ENCODE data around the gene RFX7.
"Not testable (repeated sequence)": the region's sequence is repeated elsewhere in the genome, so short reads cannot be mapped to it uniquely, and the experiment has no call there.

RFX7 gene

DNA sequence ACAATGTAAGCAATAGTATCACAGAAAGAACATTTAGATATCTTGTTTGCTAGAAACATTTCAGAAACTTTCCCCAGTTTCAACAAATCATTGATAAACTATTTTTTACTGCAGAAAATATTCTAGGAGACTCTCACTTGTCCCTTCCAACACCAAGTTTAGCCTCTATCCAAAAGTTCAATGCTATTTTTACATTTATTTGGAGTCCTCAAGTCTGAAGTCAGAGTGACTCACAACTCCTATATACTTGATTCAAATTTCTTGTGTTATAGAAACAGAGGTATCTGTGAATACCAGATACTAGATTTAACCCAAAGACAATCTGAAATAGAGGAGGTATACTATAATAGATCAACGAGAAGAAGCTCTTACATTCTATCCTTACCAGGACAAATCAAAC lies 49.6 kb downstream of the RFX7 start:
- no peaks in the 10 kb centered on the region for H3K9me3 Mint-ChIP-seq
- no peak overlapping the region for H3K4me3 Mint-ChIP-seq
- peaks cover 7% of the 10 kb centered on the region for H3K36me3 Mint-ChIP-seq
- H3K27me3 Mint-ChIP-seq, result no peaks in the 10 kb centered on the region
- H3K4me1 Mint-ChIP-seq, result peaks cover 59% of the 10 kb centered on the region
- H3K27ac Mint-ChIP-seq, result no peak overlapping the region

GRCh38 chr15:56192659-56193442 lies 50.8 kb downstream of the RFX7 start:
- Mint-ChIP-seq H3K27me3 (no peaks in the 10 kb centered on the region), H3K4me1 (peaks cover 59% of the 10 kb centered on the region), H3K36me3 (peaks cover 5% of the 10 kb centered on the region), H3K9me3 (no peaks in the 10 kb centered on the region), H3K27ac (no peak overlapping the region), H3K4me3 (no peak overlapping the region)

- Mint-ChIP-seq H3K36me3 (peaks cover 11% of the 10 kb centered on the region), H3K4me1 (peaks cover 66% of the 10 kb centered on the region), H3K27me3 (no peaks in the 10 kb centered on the region), H3K9me3 (no peaks in the 10 kb centered on the region), H3K27ac (peak overlapping the region; percentile 19), H3K4me3 (no peak overlapping the region)
Observed at GRCh38 chr15:56187665-56188064, 56.0 kb downstream of the RFX7 start.

- H3K4me1 Mint-ChIP-seq, result peaks cover 62% of the 10 kb centered on the region
- H3K4me3 Mint-ChIP-seq, result no peak overlapping the region
- peaks cover 13% of the 10 kb centered on the region for H3K36me3 Mint-ChIP-seq
- no peaks in the 10 kb centered on the region for H3K9me3 Mint-ChIP-seq
- H3K27me3 Mint-ChIP-seq, result no peaks in the 10 kb centered on the region
- H3K27ac Mint-ChIP-seq, result no peak overlapping the region
Observed at GRCh38 chr15:56185980-56186379, 57.7 kb downstream of the RFX7 start.

DNA sequence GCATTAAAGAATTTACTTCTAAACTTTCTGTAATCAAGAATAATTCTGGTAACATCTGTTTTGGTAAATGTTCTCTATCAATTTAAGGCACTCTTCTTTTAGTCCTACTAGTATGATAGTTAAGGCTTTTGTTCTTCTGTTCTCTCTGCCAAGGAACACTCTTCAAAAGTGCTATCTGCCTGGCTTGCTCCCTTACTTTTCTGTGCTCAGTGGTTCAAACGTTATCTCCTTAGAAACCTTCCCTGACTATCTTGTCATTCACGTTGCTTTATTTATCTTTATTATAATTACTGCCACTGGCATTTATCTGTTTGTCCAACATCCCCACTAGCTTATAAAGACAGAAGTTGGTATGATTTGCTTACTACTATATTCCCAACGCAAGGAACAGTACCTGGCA lies 59.2 kb downstream of the RFX7 start:
- Mint-ChIP-seq H3K4me3 (no peak overlapping the region), H3K4me1 (peaks cover 58% of the 10 kb centered on the region), H3K9me3 (no peaks in the 10 kb centered on the region)

GRCh38 chr15:56180851-56181250 lies 62.8 kb downstream of the RFX7 start:
- Mint-ChIP-seq H3K27ac (no peak overlapping the region), H3K27me3 (no peaks in the 10 kb centered on the region), H3K36me3 (peaks cover 23% of the 10 kb centered on the region), H3K4me1 (peaks cover 50% of the 10 kb centered on the region), H3K4me3 (no peak overlapping the region), H3K9me3 (no peaks in the 10 kb centered on the region)

More for the DNA sequence above, 59.2 kb downstream of the RFX7 start:
- H3K27me3 Mint-ChIP-seq, result no peaks in the 10 kb centered on the region
- peaks cover 10% of the 10 kb centered on the region for H3K36me3 Mint-ChIP-seq
- no peak overlapping the region for H3K27ac Mint-ChIP-seq

- no peak overlapping the region for H3K27ac Mint-ChIP-seq
- H3K4me1 Mint-ChIP-seq, result peaks cover 57% of the 10 kb centered on the region
- H3K27me3 Mint-ChIP-seq, result no peaks in the 10 kb centered on the region
- H3K4me3 Mint-ChIP-seq, result no peak overlapping the region
- H3K36me3 Mint-ChIP-seq, result peaks cover 30% of the 10 kb centered on the region
- H3K9me3 Mint-ChIP-seq, result peaks cover 6% of the 10 kb centered on the region
Observed at GRCh38 chr15:56176996-56177395, 66.7 kb downstream of the RFX7 start.

- Mint-ChIP-seq H3K4me1 (peaks cover 61% of the 10 kb centered on the region), H3K4me3 (no peak overlapping the region), H3K36me3 (peaks cover 37% of the 10 kb centered on the region), H3K27me3 (no peaks in the 10 kb centered on the region), H3K9me3 (peaks cover 11% of the 10 kb centered on the region), H3K27ac (peak overlapping the region; percentile 57)
Observed at GRCh38 chr15:56175788-56176187, 67.9 kb downstream of the RFX7 start.

DNA sequence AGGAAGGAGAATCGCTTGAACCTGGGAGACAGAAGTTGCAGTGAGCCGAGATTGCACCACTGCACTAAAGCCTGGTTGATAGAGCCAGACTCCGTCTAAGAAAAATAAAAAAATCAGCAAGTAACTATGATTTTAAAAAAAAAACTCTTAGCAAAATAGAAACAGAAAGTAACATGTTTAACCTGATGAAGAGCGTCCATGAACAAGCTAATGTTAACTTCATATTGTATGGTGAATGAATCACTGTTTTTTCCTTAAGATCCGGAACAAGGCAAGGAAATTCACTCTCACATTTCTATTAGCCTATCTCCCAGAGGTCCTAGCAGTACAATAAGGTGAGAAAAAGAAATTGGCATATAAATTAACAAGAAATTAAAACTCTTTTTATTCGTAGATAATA lies 69.0 kb downstream of the RFX7 start:
- H3K4me3 Mint-ChIP-seq, result no peak overlapping the region
- peaks cover 43% of the 10 kb centered on the region for H3K36me3 Mint-ChIP-seq
- peaks cover 11% of the 10 kb centered on the region for H3K9me3 Mint-ChIP-seq
- H3K27ac Mint-ChIP-seq, result no peak overlapping the region
- peaks cover 72% of the 10 kb centered on the region for H3K4me1 Mint-ChIP-seq
- no peaks in the 10 kb centered on the region for H3K27me3 Mint-ChIP-seq

DNA sequence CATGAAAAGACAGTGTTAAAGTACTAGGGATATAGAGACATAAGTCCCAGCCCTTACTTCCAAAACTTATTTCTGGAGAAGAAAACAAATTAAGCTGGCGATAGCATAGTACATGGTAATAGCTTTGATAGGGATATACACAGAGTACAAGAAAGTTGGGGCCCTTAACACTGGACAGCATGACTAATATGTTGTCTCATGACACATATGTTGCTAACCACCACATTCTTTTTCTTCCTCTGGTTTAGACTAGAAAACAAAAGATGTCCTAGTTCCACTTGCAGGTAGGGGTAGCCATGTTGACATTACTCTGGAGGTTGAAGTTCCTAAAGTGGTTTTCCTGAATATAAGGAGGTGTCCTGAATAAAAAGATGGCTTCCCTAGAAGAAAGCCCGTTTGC lies 75.3 kb downstream of the RFX7 start:
- Mint-ChIP-seq H3K36me3 (peaks cover 34% of the 10 kb centered on the region), H3K4me1 (peaks cover 78% of the 10 kb centered on the region), H3K9me3 (peaks cover 11% of the 10 kb centered on the region), H3K27ac (no peak overlapping the region), H3K27me3 (no peaks in the 10 kb centered on the region), H3K4me3 (no peak overlapping the region)

DNA sequence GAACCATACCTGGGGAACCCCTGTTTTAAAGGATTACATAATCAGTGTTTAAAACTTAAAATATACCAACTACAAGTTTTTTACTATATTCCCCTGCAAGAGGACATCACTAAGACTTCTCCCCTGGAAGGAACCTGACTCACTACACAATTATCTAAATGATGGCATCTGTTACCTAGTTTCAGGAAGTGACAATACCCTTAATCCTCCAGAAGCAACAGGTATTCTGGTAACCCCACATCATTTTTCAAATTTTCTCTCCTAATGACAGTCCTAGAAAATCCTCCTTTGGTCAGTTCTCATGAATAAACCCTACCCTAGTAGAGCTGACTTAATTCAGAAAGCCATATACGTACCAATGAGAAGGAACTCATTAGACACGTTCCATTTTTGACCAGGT lies 78.4 kb downstream of the RFX7 start:
- Mint-ChIP-seq H3K27ac (no peak overlapping the region), H3K27me3 (no peaks in the 10 kb centered on the region), H3K9me3 (no peaks in the 10 kb centered on the region), H3K4me3 (no peak overlapping the region), H3K4me1 (peaks cover 79% of the 10 kb centered on the region), H3K36me3 (peaks cover 8% of the 10 kb centered on the region)

GRCh38 chr15:56160966-56161365 lies 82.7 kb downstream of the RFX7 start:
- no peak overlapping the region for H3K4me3 Mint-ChIP-seq
- no peaks in the 10 kb centered on the region for H3K27me3 Mint-ChIP-seq
- peaks cover 20% of the 10 kb centered on the region for H3K36me3 Mint-ChIP-seq
- H3K27ac Mint-ChIP-seq, result peak overlapping the region; percentile 46
- H3K9me3 Mint-ChIP-seq, result peaks cover 1% of the 10 kb centered on the region
- H3K4me1 Mint-ChIP-seq, result peaks cover 64% of the 10 kb centered on the region

- Mint-ChIP-seq H3K36me3 (peaks cover 44% of the 10 kb centered on the region), H3K27me3 (no peaks in the 10 kb centered on the region), H3K27ac (no peak overlapping the region), H3K4me1 (peaks cover 58% of the 10 kb centered on the region), H3K4me3 (no peak overlapping the region), H3K9me3 (peaks cover 16% of the 10 kb centered on the region)
Observed at GRCh38 chr15:56156877-56157276, 86.8 kb downstream of the RFX7 start.

DNA sequence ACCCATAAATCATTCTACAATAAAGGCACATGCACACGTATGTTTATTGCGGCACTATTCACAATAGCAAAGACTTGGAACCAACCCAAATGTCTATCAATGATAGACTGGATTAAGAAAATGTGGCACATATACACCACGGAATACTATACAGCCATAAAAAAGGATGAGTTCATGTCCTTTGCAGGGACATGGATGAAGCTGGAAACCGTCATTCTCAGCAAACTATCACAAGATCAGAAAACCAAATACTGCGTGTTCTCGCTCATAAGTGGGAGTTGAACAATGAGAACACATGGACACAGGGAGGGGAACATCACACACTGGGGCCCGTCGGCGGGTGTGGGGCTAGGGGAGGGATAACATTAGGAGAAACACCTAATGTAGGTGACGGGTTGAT lies 88.4 kb downstream of the RFX7 start:
- Mint-ChIP-seq H3K4me1 (peaks cover 59% of the 10 kb centered on the region), H3K9me3 (peaks cover 16% of the 10 kb centered on the region), H3K36me3 (peaks cover 51% of the 10 kb centered on the region)
- H3K27ac Mint-ChIP-seq, H3K4me3 Mint-ChIP-seq, H3K27me3 Mint-ChIP-seq: not testable (repeated sequence)

GRCh38 chr15:56154768-56155167 lies 88.9 kb downstream of the RFX7 start:
- H3K4me3 Mint-ChIP-seq, H3K27ac Mint-ChIP-seq, H3K27me3 Mint-ChIP-seq: not testable (repeated sequence)
- peaks cover 16% of the 10 kb centered on the region for H3K9me3 Mint-ChIP-seq
- peaks cover 48% of the 10 kb centered on the region for H3K36me3 Mint-ChIP-seq
- peaks cover 56% of the 10 kb centered on the region for H3K4me1 Mint-ChIP-seq

DNA sequence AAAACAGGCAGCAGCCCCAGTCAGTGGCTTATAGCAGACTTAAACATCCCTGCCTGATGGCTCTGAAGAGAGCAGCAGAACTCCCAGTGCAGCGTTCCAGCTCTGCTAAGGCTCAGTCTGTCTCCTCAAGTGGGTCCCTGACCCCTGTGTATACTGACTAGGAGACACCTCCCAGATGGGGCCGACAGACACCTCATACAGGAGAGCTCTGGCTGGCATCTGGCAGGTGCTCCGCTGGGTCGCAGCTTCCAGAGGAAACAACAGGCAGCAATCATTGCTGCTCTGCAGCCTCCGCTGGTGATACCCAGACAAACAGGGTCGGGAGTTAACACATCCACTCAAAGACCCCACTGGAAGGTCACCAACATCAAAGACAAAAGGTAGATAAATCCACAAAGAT lies 93.5 kb downstream of the RFX7 start:
- peaks cover 52% of the 10 kb centered on the region for H3K36me3 Mint-ChIP-seq
- H3K4me3 Mint-ChIP-seq, result no peak overlapping the region
- H3K27me3 Mint-ChIP-seq, result no peaks in the 10 kb centered on the region
- H3K4me1 Mint-ChIP-seq, result peaks cover 73% of the 10 kb centered on the region
- H3K9me3 Mint-ChIP-seq, result peaks cover 13% of the 10 kb centered on the region
- H3K27ac Mint-ChIP-seq, result no peak overlapping the region

DNA sequence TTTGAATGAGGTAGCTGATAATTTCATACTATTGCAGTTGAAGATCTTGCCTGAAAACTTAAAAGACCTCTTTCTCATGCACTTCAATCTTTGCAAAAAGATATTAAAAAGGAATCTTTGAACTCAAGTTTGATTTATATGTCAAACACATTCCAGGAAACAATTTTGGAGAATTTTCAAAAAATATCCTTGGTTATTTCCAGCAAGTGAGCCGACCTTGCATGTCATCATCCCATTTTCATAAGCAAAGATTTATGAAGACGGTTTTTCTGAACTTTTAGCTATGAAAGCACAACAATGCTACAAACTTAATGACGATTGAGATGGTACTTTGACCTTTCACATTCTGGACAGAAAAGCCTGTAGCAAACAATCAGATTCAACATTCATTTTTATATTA lies 95.6 kb downstream of the RFX7 start:
- H3K27me3 Mint-ChIP-seq, result no peaks in the 10 kb centered on the region
- H3K36me3 Mint-ChIP-seq, result peaks cover 45% of the 10 kb centered on the region
- H3K4me1 Mint-ChIP-seq, result peaks cover 53% of the 10 kb centered on the region
- H3K27ac Mint-ChIP-seq, result no peak overlapping the region
- H3K9me3 Mint-ChIP-seq, result peaks cover 8% of the 10 kb centered on the region
- no peak overlapping the region for H3K4me3 Mint-ChIP-seq

Data from activated naive CD4-positive, alpha-beta T cell treated with anti-CD3 and anti-CD28 coated beads, Interleukin-2, amount 50 U/mL, for 24 hours (primary cell).